ENCODE measurements around the gene DGCR6. TPM values are rescaled to one million over a fixed set of nuclear protein-coding genes. Genes with fewer than 3 reads are reported as not detected.
"Not testable (repeated sequence)": the region's sequence is repeated elsewhere in the genome, so short reads cannot be mapped to it uniquely, and the experiment has no call there.

Gene DGCR6
- total RNA-seq, 1 experiment from 2014 or later = 1.8 TPM

DNA sequence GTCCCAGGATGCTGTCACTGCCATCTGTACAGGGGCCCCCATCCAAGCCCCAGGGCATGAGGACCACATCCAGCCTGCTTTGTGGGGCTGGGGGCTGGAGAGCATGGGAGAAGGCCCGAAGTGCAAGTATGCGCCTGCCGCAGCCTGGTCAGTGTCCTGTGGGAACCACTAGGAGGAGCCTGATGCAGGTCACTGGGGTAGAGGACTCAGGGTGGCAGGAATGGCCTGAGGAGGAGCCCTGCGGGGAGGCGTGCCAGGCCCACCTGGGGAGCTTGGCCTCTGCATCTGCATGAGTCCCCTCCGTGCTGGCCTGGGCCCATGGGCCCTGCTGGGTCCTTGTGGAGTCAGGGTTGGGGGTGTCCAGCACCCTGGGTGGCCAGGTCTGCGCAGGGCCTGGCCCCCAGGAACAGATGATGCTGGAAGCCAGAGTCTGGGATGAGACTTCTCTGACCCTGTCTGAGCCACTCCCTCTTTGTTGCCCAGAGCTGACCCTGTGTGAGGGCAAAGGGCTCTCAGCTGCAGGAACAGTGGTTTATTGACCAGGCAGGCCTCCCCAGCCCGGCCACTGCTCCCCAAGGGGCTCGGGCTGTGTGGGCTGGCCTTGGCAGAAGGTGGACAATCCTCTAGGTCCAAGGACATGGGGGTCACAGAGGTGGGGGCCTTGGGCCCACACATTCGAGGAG lies 6.3 kb downstream of the DGCR6 start:
- not testable (repeated sequence) for H2AFZ ChIP-seq (ENCODE audit: low read length); H2BK120ac ChIP-seq (ENCODE audit: low read depth, low read length, poor library complexity, severe bottlenecking); H3K27ac ChIP-seq (ENCODE audit: insufficient read length, low read depth, low read length); H3K27ac Mint-ChIP-seq; H4K91ac ChIP-seq (ENCODE audit: insufficient read length, low read depth, low read length); H4K5ac ChIP-seq (ENCODE audit: insufficient read length, low read depth, low read length); H3T11ph ChIP-seq (ENCODE audit: low read length); DNase-seq; H2AK5ac ChIP-seq (ENCODE audit: insufficient read length, low read length); H3K36me3 Mint-ChIP-seq (ENCODE audit: insufficient read depth in 1 of 3, low read depth in 3 of 3); H3K9me3 ChIP-seq (ENCODE audit: control insufficient read depth, low read depth, low read length); H3K18ac ChIP-seq (ENCODE audit: insufficient read length, low read depth, low read length); H3K14ac ChIP-seq (ENCODE audit: insufficient read depth, low read length); H4K8ac ChIP-seq (replicated peaks; ENCODE audit: insufficient read length, low read depth, low read length); H2BK12ac ChIP-seq (ENCODE audit: insufficient read length, low read depth, low read length); H3K4ac ChIP-seq (ENCODE audit: low read depth, low read length); H2BK15ac ChIP-seq (ENCODE audit: low read depth, low read length); H4K20me1 ChIP-seq (ENCODE audit: control insufficient read depth, insufficient read depth, insufficient read length); H3K56ac ChIP-seq (ENCODE audit: insufficient read length, low read depth, low read length); H3K9ac ChIP-seq (ENCODE audit: extremely low read depth, insufficient read length, low read length); H3K27me3 ChIP-seq (ENCODE audit: insufficient read depth, low read length); H3K4me1 Mint-ChIP-seq; H3K4me2 ChIP-seq (ENCODE audit: insufficient read depth, insufficient read length, low read length); H3K27me3 Mint-ChIP-seq (ENCODE audit: low read depth); H3K23ac ChIP-seq (ENCODE audit: insufficient read length, low read depth, low read length); H3K4me3 Mint-ChIP-seq; H3K9me3 Mint-ChIP-seq; H2BK5ac ChIP-seq (ENCODE audit: insufficient read length, low read length); H3K79me1 ChIP-seq (ENCODE audit: insufficient read depth, low read depth, low read length, poor library complexity, severe bottlenecking); H3K79me2 ChIP-seq (ENCODE audit: insufficient read depth, low read length); H2BK20ac ChIP-seq (ENCODE audit: low read depth, low read length, poor library complexity, severe bottlenecking); H3K4me1 ChIP-seq (ENCODE audit: insufficient read depth, low read length); H3K23me2 ChIP-seq (ENCODE audit: insufficient read length, low read depth, low read length, poor library complexity, severe bottlenecking)
- WGBS (ENCODE audit: extremely low coverage, insufficient read length, low lambda C conversion rate) = no CpG with 5 or more reads among the region's 10 CpGs

- H3K9me3 ChIP-seq (ENCODE audit: control insufficient read depth, low read depth, low read length); H3K4me1 Mint-ChIP-seq: not testable (repeated sequence)
These were observed 8.4 kb downstream of the DGCR6 start for GRCh38 chr22:18914558-18914957.

More at GRCh38 chr22:18914558-18914957, 8.4 kb downstream of the DGCR6 start:
- H3K23me2 ChIP-seq (ENCODE audit: insufficient read length, low read depth, low read length, poor library complexity, severe bottlenecking); H2AK5ac ChIP-seq (ENCODE audit: insufficient read length, low read length); H2BK20ac ChIP-seq (ENCODE audit: low read depth, low read length, poor library complexity, severe bottlenecking); H3K18ac ChIP-seq (ENCODE audit: insufficient read length, low read depth, low read length); H3K14ac ChIP-seq (ENCODE audit: insufficient read depth, low read length); H3K4me2 ChIP-seq (ENCODE audit: insufficient read depth, insufficient read length, low read length); H2BK120ac ChIP-seq (ENCODE audit: low read depth, low read length, poor library complexity, severe bottlenecking); H3K9ac ChIP-seq (ENCODE audit: extremely low read depth, insufficient read length, low read length); H2BK12ac ChIP-seq (ENCODE audit: insufficient read length, low read depth, low read length); H3T11ph ChIP-seq (ENCODE audit: low read length); H2BK5ac ChIP-seq (ENCODE audit: insufficient read length, low read length); H3K79me2 ChIP-seq (ENCODE audit: insufficient read depth, low read length); H3K56ac ChIP-seq (ENCODE audit: insufficient read length, low read depth, low read length); H2AFZ ChIP-seq (ENCODE audit: low read length); H4K91ac ChIP-seq (ENCODE audit: insufficient read length, low read depth, low read length); H3K27ac ChIP-seq (ENCODE audit: insufficient read length, low read depth, low read length); H3K27me3 Mint-ChIP-seq (ENCODE audit: low read depth); H4K8ac ChIP-seq (replicated peaks; ENCODE audit: insufficient read length, low read depth, low read length); DNase-seq; H3K23ac ChIP-seq (ENCODE audit: insufficient read length, low read depth, low read length); H3K4ac ChIP-seq (ENCODE audit: low read depth, low read length); H3K79me1 ChIP-seq (ENCODE audit: insufficient read depth, low read depth, low read length, poor library complexity, severe bottlenecking); H2BK15ac ChIP-seq (ENCODE audit: low read depth, low read length); H3K9me3 Mint-ChIP-seq; H4K20me1 ChIP-seq (ENCODE audit: control insufficient read depth, insufficient read depth, insufficient read length); H3K27me3 ChIP-seq (ENCODE audit: insufficient read depth, low read length); H4K5ac ChIP-seq (ENCODE audit: insufficient read length, low read depth, low read length); H3K36me3 Mint-ChIP-seq (ENCODE audit: insufficient read depth in 1 of 3, low read depth in 3 of 3); H3K27ac Mint-ChIP-seq; H3K4me3 Mint-ChIP-seq; H3K4me1 ChIP-seq (ENCODE audit: insufficient read depth, low read length): not testable (repeated sequence)
- WGBS (ENCODE audit: extremely low coverage, insufficient read length, low lambda C conversion rate) = no CpG with 5 or more reads among the region's 10 CpGs
